Measurements from ENCODE around the gene FAM193A.
"Not testable (repeated sequence)": the region's sequence is repeated elsewhere in the genome, so short reads cannot be mapped to it uniquely, and the experiment has no call there.

FAM193A gene

GRCh38 chr4:2583092-2583491, 46.6 kb downstream of the FAM193A start:
- DNase-seq: no peak

GRCh38 chr4:2583517-2583916, 47.1 kb downstream of the FAM193A start:
- DNase-seq: no peak

- no peak for DNase-seq
These were observed 50.1 kb downstream of the FAM193A start for GRCh38 chr4:2586502-2586901.

GRCh38 chr4:2587213-2587823, 50.9 kb downstream of the FAM193A start:
- DNase-seq: no peak

- no peak for DNase-seq
These were observed 51.8 kb downstream of the FAM193A start for GRCh38 chr4:2588259-2588658.

- no peak for DNase-seq
These were observed 54.7 kb downstream of the FAM193A start for GRCh38 chr4:2591189-2591588.

GRCh38 chr4:2592014-2592413, 55.6 kb downstream of the FAM193A start:
- DNase-seq: not testable (repeated sequence)

- DNase-seq: no peak
These were observed 56.1 kb downstream of the FAM193A start for GRCh38 chr4:2592572-2592971.

GRCh38 chr4:2593003-2593402, 56.6 kb downstream of the FAM193A start:
- DNase-seq: no peak

- no peak for DNase-seq
These were observed 59.0 kb downstream of the FAM193A start for GRCh38 chr4:2595436-2595835.

- no peak for DNase-seq
These were observed 59.6 kb downstream of the FAM193A start for GRCh38 chr4:2595952-2596552.

- no peak for DNase-seq
These were observed 60.2 kb downstream of the FAM193A start for GRCh38 chr4:2596611-2597010.

- DNase-seq: no peak
These were observed 62.3 kb downstream of the FAM193A start for GRCh38 chr4:2598511-2599303.

- no peak for DNase-seq
These were observed 62.8 kb downstream of the FAM193A start for GRCh38 chr4:2599304-2599654.

- no peak for DNase-seq
These were observed 64.4 kb downstream of the FAM193A start for GRCh38 chr4:2600878-2601277.

- no peak for DNase-seq
These were observed 68.2 kb downstream of the FAM193A start for GRCh38 chr4:2604614-2605013.

- no peak for DNase-seq
These were observed 70.6 kb downstream of the FAM193A start for GRCh38 chr4:2606960-2607506.

- no peak for DNase-seq
These were observed 71.4 kb downstream of the FAM193A start for GRCh38 chr4:2607822-2608221.

- no peak for DNase-seq
These were observed 71.8 kb downstream of the FAM193A start for GRCh38 chr4:2608291-2608690.

- DNase-seq: no peak
These were observed 79.4 kb downstream of the FAM193A start for GRCh38 chr4:2615821-2616220.

GRCh38 chr4:2617955-2618354, 81.5 kb downstream of the FAM193A start:
- DNase-seq: no peak

- not testable (repeated sequence) for DNase-seq
These were observed 82.3 kb downstream of the FAM193A start for GRCh38 chr4:2618729-2619128.

GRCh38 chr4:2619459-2619858, 83.0 kb downstream of the FAM193A start:
- DNase-seq: no peak

- DNase-seq: no peak
These were observed 85.0 kb downstream of the FAM193A start for GRCh38 chr4:2621419-2621818.

All from NCI-H1436 treated with DMSO at 0.1 percent for 48 hours (cell line).